ENCODE data around the gene APOBEC3A. TPM values are rescaled to one million over a fixed set of nuclear protein-coding genes. Genes with fewer than 3 reads are reported as not detected.

APOBEC3A gene
- total and polyA plus RNA-seq, 2 of the 8 experiments (the other 6 are each of a cell fraction or from before 2014, with no cell fraction given): not detected

DNA sequence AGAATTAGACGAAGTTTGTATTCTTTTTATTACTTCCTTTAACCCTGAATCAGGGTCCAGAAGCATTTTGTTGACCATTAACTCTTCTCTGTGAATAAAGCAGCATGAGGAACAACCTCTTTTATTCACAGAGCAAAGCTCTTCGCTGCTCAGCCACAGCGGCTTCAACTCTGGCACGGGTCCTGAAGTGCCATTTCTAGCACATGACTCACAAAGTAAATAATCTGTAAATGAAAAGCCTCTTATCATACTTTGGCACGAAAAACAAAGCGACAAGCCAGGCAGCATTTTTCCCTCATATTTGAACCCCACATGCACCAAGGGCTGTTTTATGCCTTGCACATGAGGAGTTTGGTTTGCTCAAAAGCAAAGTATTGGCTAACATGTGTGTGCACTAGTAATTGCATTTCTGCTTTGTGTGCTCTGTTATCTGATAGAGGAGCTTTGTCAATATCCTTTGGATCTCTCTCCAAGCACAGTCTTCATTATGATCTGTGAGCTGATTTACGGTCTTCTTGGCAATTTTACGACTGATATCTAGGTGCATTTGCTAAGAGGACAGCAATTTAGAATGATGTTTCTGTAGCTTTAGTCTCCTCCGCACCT is 33.0 kb upstream of the APOBEC3A start:
- no peak overlapping the region for H2AK5ac ChIP-seq (ENCODE audit: low read depth, low read length)
- H2BK12ac ChIP-seq (ENCODE audit: low read depth, low read length): no peak overlapping the region
- H3K36me3 ChIP-seq (ENCODE audit: control insufficient read depth in 2 of 4, insufficient read depth in 4 of 4, low read length in 3 of 4): no peaks in the 10 kb centered on the region
- H3K14ac ChIP-seq (ENCODE audit: insufficient read length): no peak overlapping the region
- H3K4me1 ChIP-seq (replicated peaks in 1 of 4; ENCODE audit: control insufficient read depth in 3 of 4, insufficient read depth in 4 of 4, low read length in 3 of 4): peaks cover 0 to 5% (median 3%) of the 10 kb centered on the region in 4 experiments; a peak in 4 of 7 replicates
- H3K23me2 ChIP-seq (ENCODE audit: low read depth, low read length): peaks cover 7% of the 10 kb centered on the region; the same call in 1 of the 2 replicates
- H3K4ac ChIP-seq (replicated peaks; ENCODE audit: insufficient read length, low read depth, low read length): no peak overlapping the region
- no peak overlapping the region for H4K91ac ChIP-seq (replicated peaks; ENCODE audit: insufficient read length, low read length)
- no peak overlapping the region for H2BK15ac ChIP-seq (ENCODE audit: low read length)
- no peak overlapping the region for H3K4me3 ChIP-seq (ENCODE audit: extremely low read depth in 1 of 4, insufficient read depth in 2 of 4, low read depth in 3 of 4, low read length in 4 of 4)
- no peak overlapping the region for H4K5ac ChIP-seq (ENCODE audit: insufficient read length, low read depth, low read length)
- FAIRE-seq (no peak), DNase-seq (ENCODE audit: low read depth in 1 of 2, low spot score in 2 of 2) (no peak)
- H3K9me3 ChIP-seq (ENCODE audit: insufficient read depth in 2 of 2, low read depth in 1 of 2, low read length in 1 of 2): no peaks in the 10 kb centered on the region
- no peak overlapping the region for H4K8ac ChIP-seq (ENCODE audit: extremely low read depth, insufficient read depth, low read length)
- 0 out of 2 replicates have a peak overlapping the region, but pooled peaks have one; percentile 6 for H2AFZ ChIP-seq (ENCODE audit: low read length)
- no peaks in the 10 kb centered on the region for H3K79me2 ChIP-seq (ENCODE audit: control insufficient read depth in 1 of 2, insufficient read depth in 2 of 2, low read length in 2 of 2)
- H3K9ac ChIP-seq (replicated peaks in 1 of 4; ENCODE audit: extremely low read depth in 1 of 4, low read depth in 3 of 4, low read length in 3 of 4): no peak overlapping the region
- H3K23ac ChIP-seq (ENCODE audit: insufficient read length): no peak overlapping the region
- no peak overlapping the region for H3K4me2 ChIP-seq (ENCODE audit: insufficient read depth in 1 of 2, low read depth in 2 of 2, low read length in 2 of 2)
- WGBS, 2 experiments (ENCODE audit: extremely low coverage in 1 of 2, insufficient coverage in 1 of 2, insufficient read length in 1 of 2, insufficient replicate concordance in 2 of 2, low coverage in 1 of 2, low lambda C conversion rate in 2 of 2, missing lambda C conversion rate in 1 of 2): 83% methylated on average over 9 of the region's 9 CpGs; no CpG with 5 or more reads in 1 of the 2 experiments
- no peaks in the 10 kb centered on the region for H3K27me3 ChIP-seq (replicated peaks in 1 of 4; ENCODE audit: control insufficient read depth in 3 of 4, extremely low read depth in 1 of 4, insufficient read depth in 3 of 4, low read length in 3 of 4)
- no peak overlapping the region for H3K56ac ChIP-seq (replicated peaks; ENCODE audit: insufficient read length, low read depth, low read length)
- CTCF ChIA-PET (ENCODE audit: partially characterized antibody): interaction anchor here (0.7 to 1.9 kb wide), 6 partner anchors 15 to 387 kb away, joined by 3 to 6 read pairs (median 4); no protein-coding TSS in a partner anchor
- no peak overlapping the region for H2BK120ac ChIP-seq (replicated peaks; ENCODE audit: low read depth, low read length)
- H2BK5ac ChIP-seq (ENCODE audit: low read depth, low read length): no peak overlapping the region
- no peak overlapping the region for H3K27ac ChIP-seq (ENCODE audit: low read depth, low read length)
- no peak overlapping the region for H2BK20ac ChIP-seq (ENCODE audit: low read length)
- H4K20me1 ChIP-seq (replicated peaks in 1 of 2; ENCODE audit: control insufficient read depth in 1 of 2, insufficient read depth in 2 of 2, low read length in 2 of 2): no peaks in the 10 kb centered on the region
- no peak overlapping the region for H3K18ac ChIP-seq (ENCODE audit: extremely low read depth, low read length)
- POLR2A ChIA-PET (ENCODE audit: partially characterized antibody): no interaction called here
- no peaks in the 10 kb centered on the region for H3K79me1 ChIP-seq (ENCODE audit: low read depth, low read length)
- TF ChIP-seq CTBP2 (IDR thresholded peaks at IDR 0.05; ENCODE audit: borderline replicate concordance, insufficient read depth, insufficient read length, low read length) (no peak), SIRT6 (IDR thresholded peaks at IDR 0.05; ENCODE audit: low read length) (no peak), SUZ12 (IDR thresholded peaks at IDR 0.05; ENCODE audit: low read length) (no peak), RAD21 (IDR thresholded peaks at IDR 0.05 in 1 of 2, conservative IDR thresholded peaks at IDR 0.05 in 1 of 2; ENCODE audit: low read depth in 2 of 2, low read length in 2 of 2) (no peak), ZNF274 (IDR thresholded peaks at IDR 0.05; ENCODE audit: borderline replicate concordance, extremely low read depth, low read length) (no peak), POU5F1 (IDR thresholded peaks at IDR 0.05; ENCODE audit: low read depth, low read length) (no peak), EP300 (IDR thresholded peaks at IDR 0.05; ENCODE audit: borderline replicate concordance in 1 of 2, low read depth in 2 of 2, low read length in 2 of 2) (no peak)
